KOPT-K1 (cell line): ENCODE data around the gene PPARD.

ENCODE experiments used
- H3K27ac ChIP-seq: fragments of 200-600 bp; sonication (generic); 2 replicates; pipeline ENCODE4 v1.5.1; 2016; ENCODE audit warnings: antibody characterized with exemption, mild to moderate bottlenecking, low read depth, low read length; ENCODE audit not compliant: poor library complexity, severe bottlenecking
- H3K36me3 ChIP-seq: fragments of 200-600 bp; sonication (generic); 2 replicates; pipeline ENCODE4 v1.5.1; 2017; ENCODE audit warnings: antibody characterized with exemption, mild to moderate bottlenecking, low read length, moderate library complexity; ENCODE audit not compliant: insufficient read depth
- H3K9me3 ChIP-seq: fragments of 200-600 bp; sonication (generic); 2 replicates; pipeline ENCODE4 v1.5.1; 2017; ENCODE audit warnings: antibody characterized with exemption, low read length, mild to moderate bottlenecking; ENCODE audit not compliant: insufficient read depth, poor library complexity, severe bottlenecking

The PPARD gene

DNA sequence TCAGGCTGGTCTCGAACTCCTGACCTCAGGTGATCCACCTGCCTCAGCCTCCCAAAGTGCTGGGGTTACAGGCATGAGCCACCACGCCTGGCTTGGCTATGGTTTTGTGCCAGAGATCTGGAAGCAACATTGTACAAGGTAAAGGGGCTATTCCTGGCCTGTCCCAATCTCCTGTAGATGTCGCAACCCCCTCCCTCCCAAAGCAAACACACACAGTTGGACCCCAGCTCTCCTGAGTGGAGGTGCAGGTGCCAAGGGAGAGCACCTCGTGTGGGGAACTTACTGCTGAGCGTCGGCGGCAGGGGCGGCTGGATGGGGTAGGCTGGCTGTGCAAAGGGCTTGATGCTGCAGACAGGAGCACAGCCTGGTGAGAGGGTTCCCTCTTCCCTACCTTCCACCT is 134.7 kb downstream of the PPARD start:
- Histone ChIP-seq H3K27ac (no peak overlapping the region), H3K9me3 (no peaks in the 10 kb centered on the region), H3K36me3 (peaks cover 30% of the 10 kb centered on the region)
